ENCODE results near the gene DLGAP5.
A peak's percentile ranks its signal among the peaks of the same experiment; 100 is the strongest.

The DLGAP5 gene

GRCh38 chr14:55128386-55129085 is 62.8 kb downstream of the DLGAP5 start:
- Histone ChIP-seq H3K4me3 (ENCODE audit: low read depth, low read length) (peak overlapping the region; percentile 74), H3K36me3 (replicated peaks) (no peaks in the 10 kb centered on the region), H3K27me3 (replicated peaks) (no peaks in the 10 kb centered on the region), H3K27ac (peak overlapping the region; percentile 45)
- TF ChIP-seq CTCF (IDR thresholded peaks at IDR 0.05; ENCODE audit: low read depth, low read length, missing control alignments), result no peak
- in situ Hi-C loops (cut with HindIII; ENCODE audit: low pct_ligation_motif_present, low sequenced_read_pairs), result no loop called here
- no peak for DNase-seq

DNA sequence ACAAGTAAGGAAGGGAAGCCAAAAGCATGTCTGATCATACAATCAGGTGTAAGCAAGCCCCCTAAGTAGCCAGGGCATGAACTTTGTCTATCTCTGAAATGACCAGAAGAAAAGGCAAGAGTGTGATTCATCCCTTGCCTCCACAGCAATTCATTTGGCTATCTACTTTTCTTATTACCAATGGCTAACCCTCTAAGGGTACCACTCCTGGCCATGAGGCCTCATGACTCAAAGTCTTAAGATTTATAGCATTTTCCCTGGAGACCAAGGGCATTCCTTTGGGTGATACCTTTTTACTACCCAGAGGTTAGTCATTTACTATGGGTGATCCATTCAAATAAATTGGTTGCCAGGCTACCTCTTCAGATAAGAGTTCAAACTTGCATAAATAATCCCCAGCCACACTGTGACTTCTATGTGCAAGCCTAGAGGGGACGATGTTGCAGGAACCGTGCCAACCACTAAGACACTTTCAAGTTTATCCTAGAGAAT is 63.9 kb downstream of the DLGAP5 start:
- Histone ChIP-seq H3K36me3 (replicated peaks) (no peaks in the 10 kb centered on the region), H3K4me3 (ENCODE audit: low read depth, low read length) (no peak overlapping the region), H3K27ac (no peak overlapping the region), H3K27me3 (replicated peaks) (no peaks in the 10 kb centered on the region)
- peak; percentile 52 for DNase-seq
- in situ Hi-C loops (cut with HindIII; ENCODE audit: low pct_ligation_motif_present, low sequenced_read_pairs), result no loop called here
- no peak for TF ChIP-seq CTCF (IDR thresholded peaks at IDR 0.05; ENCODE audit: low read depth, low read length, missing control alignments)

DNA sequence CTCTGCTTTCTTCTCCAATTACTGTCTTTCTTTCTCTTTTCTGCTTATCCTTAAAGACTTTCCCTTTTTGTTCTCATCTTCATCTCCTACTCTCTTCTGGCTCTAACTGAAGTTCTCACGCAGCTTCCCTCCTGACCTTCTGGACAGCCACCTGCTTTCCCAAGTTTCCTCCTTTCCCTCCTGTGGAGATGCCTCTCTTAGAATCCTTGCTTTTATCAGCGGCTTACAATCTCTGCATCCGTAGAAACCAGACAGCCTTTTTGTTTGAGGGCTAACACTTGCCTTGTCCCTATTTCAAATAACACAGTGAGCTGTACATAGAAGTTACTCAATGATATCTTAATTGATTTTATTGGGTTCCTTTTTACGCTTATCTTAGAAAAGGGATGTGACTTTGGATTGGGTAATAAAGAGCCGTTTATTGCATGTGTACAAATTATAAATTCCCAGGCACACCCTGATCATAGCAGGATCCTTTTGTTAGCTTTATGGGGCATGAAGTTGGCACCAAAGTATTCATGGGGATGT is 64.4 kb downstream of the DLGAP5 start:
- no peak for TF ChIP-seq CTCF (IDR thresholded peaks at IDR 0.05; ENCODE audit: low read depth, low read length, missing control alignments)
- in situ Hi-C loops (cut with HindIII; ENCODE audit: low pct_ligation_motif_present, low sequenced_read_pairs), result no loop called here
- DNase-seq, result no peak
- Histone ChIP-seq H3K36me3 (replicated peaks) (no peaks in the 10 kb centered on the region), H3K27me3 (replicated peaks) (no peaks in the 10 kb centered on the region), H3K4me3 (ENCODE audit: low read depth, low read length) (no peak overlapping the region), H3K27ac (no peak overlapping the region)

DNA sequence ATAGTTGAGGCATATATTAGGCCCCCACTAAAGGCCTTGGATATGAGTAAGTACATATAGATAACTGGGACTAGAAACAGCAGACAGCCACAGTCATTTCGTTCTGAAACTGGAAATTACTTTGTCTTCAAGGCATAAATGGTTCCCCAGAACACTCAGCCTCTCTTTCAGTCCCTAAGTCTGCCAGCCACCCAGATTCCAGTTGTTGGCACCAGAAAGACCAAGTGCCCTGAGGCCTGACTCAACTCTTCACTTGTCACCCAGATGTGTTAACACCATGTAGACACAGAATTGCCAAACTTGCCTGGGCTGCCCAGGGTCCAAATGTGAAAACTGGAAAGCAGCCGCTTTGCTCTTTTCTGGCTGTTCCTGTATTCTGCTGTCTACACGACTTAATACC is 65.4 kb downstream of the DLGAP5 start:
- H3K4me3 ChIP-seq (ENCODE audit: low read depth, low read length), result no peak overlapping the region
- H3K36me3 ChIP-seq (replicated peaks), result no peaks in the 10 kb centered on the region
- no peak for TF ChIP-seq CTCF (IDR thresholded peaks at IDR 0.05; ENCODE audit: low read depth, low read length, missing control alignments)
- H3K27ac ChIP-seq, result no peak overlapping the region
- no peak for DNase-seq
- H3K27me3 ChIP-seq (replicated peaks), result no peaks in the 10 kb centered on the region
- in situ Hi-C loops (cut with HindIII; ENCODE audit: low pct_ligation_motif_present, low sequenced_read_pairs), result no loop called here

DNA sequence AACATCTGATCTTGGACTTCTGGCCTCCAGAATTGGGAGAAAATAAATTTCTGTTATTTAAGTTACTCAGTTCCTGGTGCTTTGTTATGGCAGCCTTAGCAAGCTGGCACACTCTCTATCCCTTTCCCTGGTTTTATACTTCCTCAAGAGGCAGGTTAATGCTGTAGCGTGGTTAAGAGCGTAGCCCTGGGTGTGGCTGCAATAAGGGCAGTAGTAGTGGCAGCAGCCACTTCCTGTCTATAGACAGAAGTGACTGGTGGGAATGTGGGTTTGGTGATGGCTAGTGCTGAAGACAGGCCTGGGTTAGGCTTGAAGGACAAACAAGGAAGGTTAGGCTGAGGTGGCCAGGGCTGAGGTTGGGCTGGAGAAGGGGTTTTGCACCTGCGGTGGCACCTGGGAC is 66.0 kb downstream of the DLGAP5 start:
- Histone ChIP-seq H3K27me3 (replicated peaks) (no peaks in the 10 kb centered on the region), H3K27ac (no peak overlapping the region), H3K36me3 (replicated peaks) (no peaks in the 10 kb centered on the region), H3K4me3 (ENCODE audit: low read depth, low read length) (no peak overlapping the region)
- in situ Hi-C loops (cut with HindIII; ENCODE audit: low pct_ligation_motif_present, low sequenced_read_pairs), result no loop called here
- no peak for DNase-seq
- no peak for TF ChIP-seq CTCF (IDR thresholded peaks at IDR 0.05; ENCODE audit: low read depth, low read length, missing control alignments)

Measured in brain microvascular endothelial cell (primary cell).